BLaER1 treated with 17β-estradiol and CSF1 and Interleukin-3, amounts not matched to agents 10 nM and 100 nM (cell line): ENCODE data around the gene CERK.

ENCODE experiments used
- H3K27ac ChIP-seq, 11 experiments: shearing (Covaris generic); formaldehyde crosslinking; 2 replicates each; pipeline ENCODE4 v1.8.1; 2022
- H3K27me3 ChIP-seq, 11 experiments: shearing (Covaris generic); formaldehyde crosslinking; 2 replicates each; pipeline ENCODE4 v1.8.1; 2022
- H3K36me3 ChIP-seq, 11 experiments: shearing (Covaris generic); formaldehyde crosslinking; 2 replicates each; pipeline ENCODE4 v1.8.1; 2022
- H3K4me1 ChIP-seq, 10 experiments: shearing (Covaris generic); formaldehyde crosslinking; 2 replicates each; pipeline ENCODE4 v1.8.1; 2022
- H3K4me2 ChIP-seq, 11 experiments: shearing (Covaris generic); formaldehyde crosslinking; 2 replicates each; pipeline ENCODE4 v1.8.1; 2022
- H3K4me3 ChIP-seq, 10 experiments: shearing (Covaris generic); formaldehyde crosslinking; 2 replicates each; pipeline ENCODE4 v1.8.1; 2022
- H3K9ac ChIP-seq, 11 experiments: shearing (Covaris generic); formaldehyde crosslinking; 2 replicates each; pipeline ENCODE4 v1.8.1; 2022
- H3K9me3 ChIP-seq, 11 experiments: shearing (Covaris generic); formaldehyde crosslinking; replicated peaks in 1 of 11; 2 replicates each; pipeline ENCODE4 v1.8.1; 2022
- H4K20me1 ChIP-seq, 11 experiments: shearing (Covaris generic); formaldehyde crosslinking; 2 replicates each; pipeline ENCODE4 v1.8.1; 2022
- Cebpa-rat ChIP-seq, 11 experiments: shearing (Covaris generic); IDR thresholded peaks; 2 replicates each; pipeline ENCODE4 v1.8.1; 2022

Gene CERK

GRCh38 chr22:46654927-46655595, 83.0 kb downstream of the CERK start:
- Histone ChIP-seq H4K20me1 (peaks cover 79 to 97% (median 91%) of the 10 kb centered on the region in 11 experiments), H3K9me3 (no peaks in the 10 kb centered on the region), H3K27me3 (peaks cover 0 to 14% (median 0%) of the 10 kb centered on the region in 11 experiments; a peak in 4 of 22 replicates), H3K27ac (peak overlapping the region in 1 of 11 experiments; percentile 1; a peak in 1 of 22 replicates), H3K4me3 (no peak overlapping the region), H3K36me3 (peaks cover 0 to 26% (median 4%) of the 10 kb centered on the region in 11 experiments; a peak in 7 of 22 replicates), H3K9ac (peak overlapping the region in 2 of 11 experiments; percentile 14 to 43; a peak in 1 of 22 replicates), H3K4me2 (peak overlapping the region in 7 of 11 experiments; percentile 41 to 88 (median 56); a peak in 15 of 22 replicates), H3K4me1 (peaks cover 48 to 92% (median 88%) of the 10 kb centered on the region in 10 experiments)
- no peak for TF ChIP-seq Cebpa-rat (IDR thresholded peaks at IDR 0.05)

- H4K20me1 ChIP-seq = peaks cover 79 to 97% (median 91%) of the 10 kb centered on the region in 11 experiments
- H3K36me3 ChIP-seq = peaks cover 0 to 19% (median 4%) of the 10 kb centered on the region in 11 experiments; a peak in 7 of 22 replicates
These were observed 83.6 kb downstream of the CERK start for GRCh38 chr22:46654426-46654825.

GRCh38 chr22:46653596-46653995, 84.5 kb downstream of the CERK start:
- peaks cover 0 to 11% (median 0%) of the 10 kb centered on the region in 11 experiments; a peak in 4 of 22 replicates for H3K36me3 ChIP-seq
- H3K27me3 ChIP-seq = peaks cover 0 to 14% (median 0%) of the 10 kb centered on the region in 11 experiments; a peak in 4 of 22 replicates
- peaks cover 84 to 97% (median 90%) of the 10 kb centered on the region in 11 experiments for H4K20me1 ChIP-seq
- peaks cover 61 to 94% (median 91%) of the 10 kb centered on the region in 10 experiments for H3K4me1 ChIP-seq
- peak overlapping the region in 3 of 11 experiments; percentile 25 to 45 (median 39); a peak in 5 of 22 replicates for H3K27ac ChIP-seq
- H3K4me2 ChIP-seq = peak overlapping the region; percentile 76 to 95 (median 89)
- no peak for TF ChIP-seq Cebpa-rat (IDR thresholded peaks at IDR 0.05)
- peak overlapping the region in 2 of 10 experiments; percentile 3 to 13; a peak in 1 of 20 replicates for H3K4me3 ChIP-seq
- H3K9ac ChIP-seq = peak overlapping the region in 2 of 11 experiments; percentile 21 to 35; a peak in 3 of 22 replicates
- no peaks in the 10 kb centered on the region for H3K9me3 ChIP-seq

More at GRCh38 chr22:46654426-46654825, 83.6 kb downstream of the CERK start:
- Histone ChIP-seq H3K9ac (no peak overlapping the region), H3K27ac (no peak overlapping the region), H3K9me3 (no peaks in the 10 kb centered on the region), H3K27me3 (peaks cover 0 to 14% (median 0%) of the 10 kb centered on the region in 11 experiments; a peak in 4 of 22 replicates), H3K4me1 (peaks cover 54 to 92% (median 88%) of the 10 kb centered on the region in 10 experiments), H3K4me3 (no peak overlapping the region), H3K4me2 (peak overlapping the region in 8 of 11 experiments; percentile 20 to 88 (median 39); a peak in 15 of 22 replicates)
- TF ChIP-seq Cebpa-rat (IDR thresholded peaks at IDR 0.05) = no peak

- peaks cover 0 to under 1% (median 0%) of the 10 kb centered on the region in 11 experiments; a peak in 2 of 22 replicates for H3K9me3 ChIP-seq
- H3K36me3 ChIP-seq = peaks cover 0 to 8% (median under 1%) of the 10 kb centered on the region in 11 experiments; a peak in 7 of 22 replicates
- H3K4me1 ChIP-seq = peaks cover 61 to 96% (median 91%) of the 10 kb centered on the region in 10 experiments
- TF ChIP-seq Cebpa-rat (IDR thresholded peaks at IDR 0.05) = no peak
- H3K27me3 ChIP-seq = peaks cover 0 to 14% (median 0%) of the 10 kb centered on the region in 11 experiments; a peak in 4 of 22 replicates
- 0 out of 20 replicates have a peak overlapping the region, but pooled peaks of 1 of the 10 experiments have one; percentile 13 for H3K4me3 ChIP-seq
- H3K9ac ChIP-seq = peak overlapping the region in 3 of 11 experiments; percentile 21 to 35 (median 30); a peak in 5 of 22 replicates
- peaks cover 81 to 96% (median 89%) of the 10 kb centered on the region in 11 experiments for H4K20me1 ChIP-seq
- peak overlapping the region; percentile 76 to 95 (median 89) for H3K4me2 ChIP-seq
- H3K27ac ChIP-seq = peak overlapping the region in 3 of 11 experiments; percentile 25 to 45 (median 39); a peak in 5 of 22 replicates
These were observed 85.2 kb downstream of the CERK start for GRCh38 chr22:46652847-46653331.

- Histone ChIP-seq H3K4me1 (peaks cover 57 to 90% (median 86%) of the 10 kb centered on the region in 10 experiments), H3K27ac (no peak overlapping the region; a peak in 1 of 22 replicates), H3K4me3 (no peak overlapping the region), H3K9ac (peak overlapping the region in 3 of 11 experiments; percentile 14 to 35 (median 30); a peak in 2 of 22 replicates), H3K4me2 (peak overlapping the region; percentile 76 to 95 (median 89)), H4K20me1 (peaks cover 74 to 96% (median 87%) of the 10 kb centered on the region in 11 experiments), H3K36me3 (peaks cover 4 to 8% (median 7%) of the 10 kb centered on the region in 11 experiments; a peak in 15 of 22 replicates), H3K9me3 (peaks cover 0 to 7% (median 0%) of the 10 kb centered on the region in 11 experiments; a peak in 3 of 22 replicates), H3K27me3 (peaks cover 0 to 14% (median 0%) of the 10 kb centered on the region in 11 experiments; a peak in 4 of 22 replicates)
- TF ChIP-seq Cebpa-rat (IDR thresholded peaks at IDR 0.05) = no peak
These were observed 85.8 kb downstream of the CERK start for GRCh38 chr22:46652081-46652846.

GRCh38 chr22:46651316-46651715, 86.7 kb downstream of the CERK start:
- no peak for TF ChIP-seq Cebpa-rat (IDR thresholded peaks at IDR 0.05)
- peaks cover 51 to 90% (median 80%) of the 10 kb centered on the region in 10 experiments for H3K4me1 ChIP-seq
- H3K4me2 ChIP-seq = peak overlapping the region; percentile 76 to 95 (median 89)
- peaks cover 65 to 96% (median 83%) of the 10 kb centered on the region in 11 experiments for H4K20me1 ChIP-seq
- H3K27ac ChIP-seq = 0 out of 22 replicates have a peak overlapping the region, but pooled peaks of 1 of the 11 experiments have one; percentile 45
- H3K27me3 ChIP-seq = peaks cover 0 to 14% (median 0%) of the 10 kb centered on the region in 11 experiments; a peak in 4 of 22 replicates
- peak overlapping the region in 4 of 11 experiments; percentile 33 to 57 (median 54); a peak in 3 of 22 replicates for H3K9ac ChIP-seq
- H3K9me3 ChIP-seq = peaks cover 0 to 8% (median 0%) of the 10 kb centered on the region in 11 experiments; a peak in 3 of 22 replicates
- H3K36me3 ChIP-seq = peaks cover 5 to 17% (median 12%) of the 10 kb centered on the region in 11 experiments; a peak in 16 of 22 replicates
- no peak overlapping the region for H3K4me3 ChIP-seq

GRCh38 chr22:46650078-46650810, 87.8 kb downstream of the CERK start:
- Histone ChIP-seq H3K4me2 (peak overlapping the region; percentile 76 to 95 (median 89)), H3K36me3 (peaks cover 5 to 26% (median 14%) of the 10 kb centered on the region in 11 experiments; a peak in 16 of 22 replicates), H3K9ac (peak overlapping the region in 10 of 11 experiments; percentile 25 to 57 (median 42); a peak in 16 of 22 replicates), H3K4me3 (peak overlapping the region in 4 of 10 experiments; percentile 4 to 42 (median 18); a peak in 2 of 20 replicates), H3K27me3 (peaks cover 0 to 14% (median 0%) of the 10 kb centered on the region in 11 experiments; a peak in 4 of 22 replicates), H3K9me3 (peaks cover 0 to 8% (median 0%) of the 10 kb centered on the region in 11 experiments; a peak in 3 of 22 replicates), H3K4me1 (peaks cover 51 to 90% (median 80%) of the 10 kb centered on the region in 10 experiments), H3K27ac (peak overlapping the region in 8 of 11 experiments; percentile 18 to 58 (median 40); a peak in 15 of 22 replicates), H4K20me1 (peaks cover 63 to 96% (median 83%) of the 10 kb centered on the region in 11 experiments)
- no peak for TF ChIP-seq Cebpa-rat (IDR thresholded peaks at IDR 0.05)
